GM12891 (cell line): Measurements from ENCODE around the gene PANK4.

Experiments
- POLR2A ChIP-seq: IDR thresholded peaks from 2 replicates; pipeline ENCODE4 v1.6.1; 2011; ENCODE audit warnings: low read depth, low read length, control low read depth
- POLR2AphosphoS5 ChIP-seq: IDR thresholded peaks from 2 replicates; pipeline ENCODE4 v1.6.1; 2011; ENCODE audit warnings: low read depth, low read length, control low read depth
- SPI1 ChIP-seq: IDR thresholded peaks from 2 replicates; pipeline ENCODE4 v1.6.1; 2011; ENCODE audit warnings: low read depth, low read length, control low read depth
- TAF1 ChIP-seq: IDR thresholded peaks from 2 replicates; pipeline ENCODE4 v1.6.1; 2011; ENCODE audit warnings: low read depth, low read length, control low read depth

- TF ChIP-seq POLR2AphosphoS5 (no peak), TAF1 (no peak), SPI1 (no peak), POLR2A (no peak)
Observed at GRCh38 chr1:2533365-2533764, 7.0 kb upstream of the PANK4 start.
